Activated gamma-delta T cell (primary cell): ENCODE measurements around the gene LDLRAD2.

ENCODE experiments used
- DNase-seq: peaks from one replicate; lab custom pipeline; 2025; lab: John Stamatoyannopoulos, UW

LDLRAD2 gene

DNA sequence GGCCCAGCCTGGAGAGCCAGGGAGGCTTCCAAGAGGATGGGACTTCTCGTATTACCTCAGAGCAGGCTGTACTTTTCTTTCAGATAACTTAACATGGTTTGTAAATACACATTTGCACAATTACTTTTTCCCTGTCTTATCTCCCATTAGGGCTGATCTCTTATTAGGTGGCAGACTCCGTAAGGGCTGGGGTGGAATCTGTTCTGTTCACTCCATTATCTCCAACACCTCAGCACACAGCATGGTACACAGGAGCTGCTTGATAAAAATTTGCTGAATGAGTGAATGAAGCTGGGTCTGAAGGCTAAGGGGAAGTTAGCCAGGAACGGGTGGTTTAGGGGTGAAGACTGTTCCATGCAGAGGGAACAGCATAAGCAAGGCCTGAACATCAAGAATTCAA, 48.9 kb downstream of the LDLRAD2 start:
- no peak for DNase-seq

DNA sequence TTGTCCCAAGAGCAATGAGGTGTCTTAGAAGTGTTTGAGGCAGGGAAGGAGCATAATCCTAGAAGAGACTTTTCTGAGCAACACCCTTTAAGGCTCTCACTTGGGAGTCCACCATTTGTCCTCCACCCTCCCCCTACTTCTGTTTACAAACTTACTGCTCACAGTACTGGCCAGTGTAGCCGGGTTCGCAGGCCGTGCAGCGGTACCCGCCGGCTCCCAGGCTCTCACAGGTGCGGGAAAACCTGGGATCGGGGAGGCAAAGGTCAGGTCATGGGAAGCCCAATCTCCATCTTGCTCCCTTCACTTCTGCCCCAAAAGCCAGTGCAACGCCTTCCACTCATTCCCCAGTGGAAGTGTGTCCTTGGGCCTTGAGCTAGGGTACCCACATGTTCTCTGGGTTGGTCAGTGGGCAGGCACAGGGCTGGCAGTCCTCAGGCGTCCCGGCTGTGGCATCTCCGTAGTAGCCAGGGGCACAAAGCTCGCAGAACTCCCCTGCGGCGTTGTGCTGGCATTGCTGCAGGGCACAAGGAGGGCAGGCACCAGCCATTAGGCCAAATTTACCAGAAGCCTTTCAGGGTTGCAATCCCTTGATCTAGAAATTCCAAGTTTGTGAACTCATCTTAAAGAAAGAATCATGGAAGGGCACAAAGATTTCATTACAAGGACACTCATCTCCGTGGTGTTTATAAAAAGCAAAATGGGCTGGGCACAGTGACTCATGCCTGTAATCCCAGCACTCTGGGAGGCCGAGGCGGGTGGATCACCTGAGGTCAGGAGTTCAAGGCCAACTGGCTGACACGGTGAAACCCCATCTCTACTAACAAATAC, 49.8 kb downstream of the LDLRAD2 start:
- DNase-seq, result no peak

- DNase-seq, result no peak
Measured at GRCh38 chr1:21863981-21864380, 51.9 kb downstream of the LDLRAD2 start.

GRCh38 chr1:21864730-21865129, 52.7 kb downstream of the LDLRAD2 start:
- no peak for DNase-seq

DNA sequence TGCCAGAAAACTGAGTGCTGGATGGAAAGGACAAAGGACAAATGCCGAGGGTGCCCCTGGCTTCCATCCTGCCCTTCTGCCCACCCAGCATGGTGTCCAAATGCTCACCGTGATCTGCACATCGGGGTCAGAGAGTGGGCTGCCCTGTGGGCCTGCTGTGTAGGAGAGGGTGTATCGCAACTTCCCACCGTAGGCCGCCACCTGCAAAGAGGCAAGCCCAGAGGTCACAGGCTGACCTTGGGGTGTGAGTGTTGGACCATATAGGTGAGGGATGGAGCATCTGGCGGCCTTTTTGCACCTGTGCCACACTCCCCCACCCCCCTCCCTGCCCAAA, 53.5 kb downstream of the LDLRAD2 start:
- no peak for DNase-seq

DNA sequence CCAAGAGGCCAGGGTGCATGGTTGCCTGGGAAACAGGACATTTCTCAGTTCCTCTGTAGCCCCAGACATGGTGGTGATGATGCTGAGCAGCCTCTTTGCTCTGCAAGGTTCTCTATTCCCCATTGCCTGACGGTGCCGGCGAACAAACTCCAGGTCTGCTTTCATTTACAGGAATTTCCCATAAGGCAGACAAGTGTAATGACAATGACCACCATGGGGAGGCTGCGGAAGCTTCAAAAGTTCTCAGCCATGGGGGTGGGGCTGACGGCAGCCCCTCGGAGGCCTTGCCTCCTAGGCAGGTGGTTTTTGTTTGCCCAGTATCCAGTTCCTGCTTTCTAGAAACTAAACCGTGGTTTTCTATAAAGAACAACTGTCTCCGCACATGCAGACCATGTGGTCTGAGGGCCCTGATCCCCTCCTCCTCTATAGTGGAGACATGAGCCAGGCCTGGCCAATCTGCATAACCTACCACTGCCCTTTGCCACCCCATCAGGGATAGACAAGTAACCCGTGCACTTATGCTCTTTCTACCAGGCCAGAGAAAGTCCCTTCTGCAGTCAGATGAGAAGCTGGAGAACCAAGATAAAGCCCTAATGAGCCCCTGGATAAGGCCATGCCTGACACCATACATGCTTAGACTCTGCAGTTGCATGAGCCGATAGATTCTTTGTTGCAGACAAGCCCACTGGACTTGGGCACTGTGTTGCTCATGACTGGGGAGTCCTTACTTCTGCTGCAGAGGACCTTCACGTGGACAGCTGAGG, 54.1 kb downstream of the LDLRAD2 start:
- no peak for DNase-seq

DNA sequence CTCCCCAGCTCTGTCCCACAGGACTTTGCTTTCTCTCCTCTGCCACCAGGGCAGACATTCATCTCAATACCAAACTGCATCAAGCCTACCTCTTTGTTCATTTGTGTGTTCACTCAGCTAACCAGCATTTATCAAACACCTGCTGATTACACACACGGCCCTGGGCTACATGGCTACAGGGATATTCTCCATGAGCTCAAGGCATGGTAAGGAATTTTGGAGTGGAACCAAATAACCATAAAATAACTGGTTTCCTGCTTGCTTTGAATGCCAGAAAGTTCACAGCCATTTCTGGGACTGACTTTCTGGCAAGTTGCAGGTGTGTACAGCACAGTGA, 54.6 kb downstream of the LDLRAD2 start:
- no peak for DNase-seq

- no peak for DNase-seq
Measured at GRCh38 chr1:21867451-21867996, 55.5 kb downstream of the LDLRAD2 start.

- DNase-seq, result no peak
Measured at GRCh38 chr1:21868482-21868881, 56.4 kb downstream of the LDLRAD2 start.

DNA sequence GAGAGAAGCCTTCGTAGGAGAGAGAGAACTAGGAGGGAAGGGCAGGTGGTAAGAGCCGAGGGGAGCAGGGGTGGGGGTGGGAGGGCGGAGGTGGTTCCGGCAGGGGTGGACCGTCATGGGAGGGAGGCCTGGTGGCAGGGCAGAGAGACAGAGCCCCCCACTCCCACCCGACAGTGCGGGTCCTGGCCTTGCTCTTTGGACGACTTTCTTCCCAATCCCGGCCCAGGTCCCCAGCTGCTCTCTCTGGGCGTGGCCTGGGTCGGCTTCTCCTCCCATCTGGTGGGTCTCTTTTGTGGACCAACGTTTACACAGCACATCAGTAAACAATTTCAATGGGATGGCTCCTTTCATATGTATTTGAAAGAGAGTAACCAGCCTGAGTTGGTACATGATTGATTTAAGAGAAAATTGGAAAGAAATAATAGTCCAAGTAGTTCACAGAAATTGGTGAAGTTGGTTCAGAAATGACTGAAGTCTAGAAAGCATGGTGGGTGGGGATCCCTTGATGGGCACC, 56.9 kb downstream of the LDLRAD2 start:
- no peak for DNase-seq

DNA sequence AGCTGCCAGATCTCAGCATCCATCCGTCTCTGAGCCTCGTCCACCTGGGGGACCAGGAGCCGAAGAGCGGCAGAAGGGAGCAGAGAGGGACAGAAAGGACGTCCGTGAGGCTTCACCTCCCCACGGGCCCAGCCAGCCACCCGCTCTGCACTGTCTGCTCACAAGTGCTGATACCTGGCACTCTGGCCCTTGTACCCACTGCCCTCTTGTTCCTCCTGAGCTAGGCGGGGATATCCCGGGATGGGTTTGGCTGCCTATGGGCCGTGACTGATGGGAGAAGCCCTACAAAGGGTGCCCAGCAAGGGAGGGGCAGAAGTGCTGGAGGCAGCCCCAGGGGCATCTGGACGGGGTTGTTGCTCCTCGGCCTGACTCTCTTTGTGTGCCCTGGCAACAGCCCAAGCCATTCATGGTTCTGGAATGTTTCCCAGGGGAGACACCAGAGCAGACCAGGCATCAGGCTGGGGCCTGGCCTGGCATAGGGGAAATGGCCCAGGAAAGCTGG, 57.6 kb downstream of the LDLRAD2 start:
- DNase-seq, result no peak

DNA sequence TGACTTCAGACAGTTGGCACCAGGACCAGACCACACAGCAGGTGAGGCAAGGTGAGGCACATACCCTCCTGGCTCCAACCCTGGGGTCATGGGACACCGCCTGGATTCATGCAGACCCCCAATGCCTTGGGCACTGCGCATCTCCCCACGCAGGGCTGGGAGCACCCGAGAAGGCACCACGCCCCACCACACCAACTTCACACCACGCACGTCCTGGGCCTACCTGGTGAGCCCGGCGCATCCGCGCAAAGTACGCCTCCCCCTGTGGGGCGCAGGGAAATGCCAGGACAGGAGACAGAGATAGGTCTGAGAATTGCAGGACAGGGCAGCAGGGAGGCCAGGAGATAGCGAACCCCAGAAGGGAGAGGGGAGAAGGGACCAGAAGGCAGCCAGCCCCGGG, 58.5 kb downstream of the LDLRAD2 start:
- DNase-seq, result no peak

DNA sequence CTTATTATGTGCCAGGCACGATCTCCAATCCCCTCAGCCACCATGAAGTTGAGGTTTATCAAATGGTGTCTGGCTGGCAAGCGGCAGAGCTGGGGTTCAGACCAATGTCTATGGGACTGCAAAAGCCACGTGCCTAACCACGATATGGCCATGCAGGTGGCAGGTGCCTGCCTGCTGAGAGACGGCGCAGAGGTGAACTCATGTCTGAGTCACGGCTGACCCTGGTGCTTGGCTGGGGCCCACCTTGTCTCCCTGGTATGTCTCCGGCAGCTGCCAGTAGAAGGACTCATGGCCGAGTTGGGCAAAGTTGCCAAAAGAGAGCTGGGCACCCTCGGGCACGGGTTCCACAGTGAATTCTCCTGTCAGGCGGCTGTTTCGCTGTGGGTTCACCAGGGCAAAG, 59.9 kb downstream of the LDLRAD2 start:
- no peak for DNase-seq

GRCh38 chr1:21872445-21873079, 60.5 kb downstream of the LDLRAD2 start:
- no peak for DNase-seq

DNA sequence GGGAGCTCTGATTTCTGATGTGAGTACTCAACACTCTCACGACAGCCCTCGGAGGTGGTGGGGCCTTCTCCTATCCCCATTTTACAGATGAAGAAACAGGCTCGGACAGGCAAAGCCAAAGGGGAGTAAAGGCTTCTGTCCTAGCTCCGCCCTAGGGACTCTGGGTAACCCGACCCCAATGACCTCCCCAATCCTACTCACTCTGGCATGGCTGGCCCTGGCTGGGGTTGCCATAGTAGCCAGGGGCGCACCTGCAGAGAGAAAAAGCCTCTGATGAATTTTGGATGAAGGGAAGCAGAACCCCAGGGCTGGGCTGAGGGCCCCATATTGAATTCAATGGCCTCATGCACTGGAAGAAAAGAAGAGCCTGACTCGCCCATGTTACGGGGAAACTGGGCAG, 61.1 kb downstream of the LDLRAD2 start:
- DNase-seq, result no peak

- DNase-seq, result no peak
Measured at GRCh38 chr1:21873761-21874160, 61.7 kb downstream of the LDLRAD2 start.

GRCh38 chr1:21874328-21874727, 62.3 kb downstream of the LDLRAD2 start:
- no peak for DNase-seq
